NCI-H1048 (cell line): Measurements from ENCODE around the gene UNC79.
"Not testable (repeated sequence)": the region's sequence is repeated elsewhere in the genome, so short reads cannot be mapped to it uniquely, and the experiment has no call there.

Experiments
- DNase-seq: peaks from one replicate; lab custom pipeline; 2025; lab: John Stamatoyannopoulos, UW

Gene UNC79

DNA sequence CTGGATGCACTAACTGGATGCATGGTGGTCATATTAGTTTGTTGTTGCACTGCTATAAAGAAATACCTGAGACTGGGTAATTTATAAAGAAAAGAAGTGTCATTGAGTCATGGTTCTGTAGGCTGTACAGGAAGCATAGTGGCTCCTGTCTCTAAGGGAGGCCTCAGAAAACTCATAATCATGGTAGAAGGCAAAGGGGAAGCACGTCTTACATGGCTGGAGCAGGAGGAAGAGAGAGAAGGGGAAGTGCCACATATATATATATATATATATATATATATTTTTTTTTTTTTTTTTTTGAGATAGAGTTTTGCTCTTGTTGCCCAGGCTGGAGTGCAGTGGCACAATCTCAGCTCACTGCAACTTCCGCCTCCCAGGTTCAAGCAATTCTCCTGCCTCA, 62.9 kb downstream of the UNC79 start:
- DNase-seq: not testable (repeated sequence)

DNA sequence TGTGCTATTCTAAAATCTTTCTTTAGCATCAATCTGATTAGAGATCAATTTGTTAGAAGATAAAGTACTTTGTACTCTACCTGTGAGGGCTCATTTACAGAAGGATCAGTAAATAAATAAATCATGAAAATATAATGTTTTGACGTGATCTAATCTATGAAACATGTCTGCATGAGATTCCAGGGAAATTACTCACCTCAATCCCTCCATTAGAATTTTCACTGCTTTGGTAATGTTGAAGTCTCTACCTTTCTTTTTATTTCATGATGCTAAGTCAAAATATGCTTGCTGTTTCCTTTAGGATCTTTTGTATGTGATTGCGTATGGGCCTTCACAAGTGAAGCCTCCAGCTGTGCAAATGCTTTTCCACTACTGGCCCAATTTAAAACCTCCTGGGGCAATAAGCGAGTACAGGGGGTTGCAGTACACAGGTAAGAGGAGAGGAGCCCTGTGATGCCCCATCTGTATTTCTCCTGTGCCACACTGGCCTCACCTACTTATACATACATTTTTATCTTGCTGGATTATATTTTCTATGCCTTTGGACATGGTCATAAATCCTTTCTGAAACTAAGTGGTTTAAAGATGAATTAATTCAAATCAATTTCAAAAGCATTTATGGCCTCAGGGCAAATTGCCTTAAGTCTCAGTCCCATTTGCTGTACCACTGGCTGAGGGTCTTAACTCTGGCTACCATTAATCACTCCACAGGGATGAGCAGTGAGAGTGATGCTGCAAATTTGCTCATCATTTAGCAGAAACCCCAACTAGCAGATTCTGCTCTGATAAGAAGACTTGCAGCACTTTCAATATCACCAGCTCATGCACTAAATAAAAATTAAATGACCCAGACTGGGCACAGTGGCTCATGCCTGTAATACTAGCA, 66.4 kb downstream of the UNC79 start:
- DNase-seq: no peak

DNA sequence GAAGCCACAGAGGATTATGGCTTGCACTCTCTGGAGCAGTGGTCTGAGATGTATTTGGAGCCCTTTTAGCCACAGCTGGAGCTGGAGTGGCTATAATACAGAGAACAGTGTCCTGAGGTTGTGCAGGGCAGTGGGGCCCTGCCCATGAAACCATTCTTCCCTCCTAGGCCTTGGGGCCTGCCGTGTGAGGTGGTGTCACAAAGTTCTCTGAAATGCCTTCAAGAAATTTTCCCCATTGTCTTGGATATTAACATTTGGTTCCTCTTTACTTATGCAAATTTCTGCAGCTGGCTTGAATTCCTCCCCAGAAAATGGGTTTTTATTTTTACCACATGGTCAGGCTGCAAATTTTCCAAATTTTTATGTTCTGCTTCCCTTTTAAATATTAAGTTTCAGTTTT, 79.3 kb downstream of the UNC79 start:
- DNase-seq: no peak

- DNase-seq: no peak
Observed at GRCh38 chr14:93511001-93511400, 80.3 kb downstream of the UNC79 start.

DNA sequence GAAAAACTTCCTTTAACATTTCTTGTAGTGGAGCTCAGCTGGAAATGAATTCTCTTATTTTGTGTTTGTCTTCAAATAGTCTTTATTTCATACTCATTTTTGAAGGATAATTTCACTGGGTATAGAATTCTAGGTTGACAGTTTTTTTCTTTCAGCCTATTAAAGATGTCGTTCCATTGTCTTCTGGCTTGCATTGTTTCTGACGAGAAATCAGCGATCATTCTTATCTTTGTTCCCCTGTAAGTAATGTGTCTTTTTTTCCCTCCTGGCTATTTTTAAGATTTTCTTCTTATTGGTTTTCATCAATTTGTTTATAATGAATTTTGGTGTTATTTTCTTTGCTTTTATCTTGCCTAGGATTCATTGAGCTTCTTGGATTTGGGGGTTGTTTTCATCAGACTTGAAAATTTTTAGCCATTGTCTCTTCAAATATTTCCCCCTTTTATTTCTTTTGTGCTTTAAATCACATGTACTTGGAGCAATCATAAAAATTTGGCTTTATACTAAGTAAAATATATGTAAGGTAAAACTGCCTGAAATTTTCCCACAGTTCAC, 89.4 kb downstream of the UNC79 start:
- no peak for DNase-seq

DNA sequence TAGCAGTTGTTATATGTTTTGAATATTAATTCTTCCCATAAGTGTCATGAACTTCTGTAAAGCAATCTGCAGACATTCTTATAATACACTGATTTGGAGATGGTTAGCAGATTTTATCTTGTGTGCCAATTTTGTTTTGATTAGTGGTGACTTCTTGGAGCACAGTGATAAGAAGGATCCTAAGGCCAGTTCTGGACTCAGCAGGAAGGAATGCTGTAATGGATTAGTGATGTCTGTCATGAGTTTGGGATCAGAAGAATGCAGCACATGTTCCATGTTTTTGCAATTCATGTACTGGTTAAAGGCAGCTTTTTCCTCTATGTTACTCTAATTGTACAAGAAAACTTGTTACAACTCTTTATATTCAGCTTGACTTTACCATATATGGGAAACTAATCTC, 91.5 kb downstream of the UNC79 start:
- DNase-seq: no peak

- DNase-seq: not testable (repeated sequence)
Observed at GRCh38 chr14:93525216-93525615, 94.5 kb downstream of the UNC79 start.

DNA sequence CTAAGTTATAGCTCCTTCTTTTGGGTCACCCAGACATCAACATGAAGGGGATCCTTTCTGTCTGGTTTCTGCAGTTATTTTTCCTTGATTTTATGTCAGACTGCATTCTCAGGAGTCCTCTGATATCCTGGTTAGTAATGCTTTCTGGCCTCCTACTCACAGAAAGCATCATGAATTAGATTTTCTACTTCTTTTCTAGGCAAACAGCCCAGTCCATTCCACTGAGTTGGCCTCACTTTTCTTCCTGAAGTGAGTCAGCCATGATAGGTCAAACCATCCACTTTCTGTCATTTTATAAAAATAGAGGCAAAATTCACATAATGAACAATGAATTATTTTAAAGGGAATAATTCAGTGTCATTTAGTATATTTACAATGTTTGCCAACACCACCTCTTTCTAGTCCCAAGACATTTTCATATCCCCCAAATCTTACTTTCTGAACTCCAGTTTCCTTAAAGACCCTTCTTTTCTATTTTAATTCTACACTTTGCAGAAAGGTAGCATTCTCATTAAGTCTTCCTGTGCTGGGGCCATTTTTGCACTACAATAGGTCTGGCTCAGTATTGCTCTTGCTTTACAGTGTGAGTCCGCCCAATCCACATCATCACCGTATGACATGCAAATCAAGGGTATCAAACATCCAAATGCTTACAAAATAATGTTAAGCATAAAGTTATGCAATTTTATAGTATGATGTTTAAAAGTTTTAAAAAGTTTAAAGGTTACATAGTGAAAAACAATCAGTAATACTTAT, 95.1 kb downstream of the UNC79 start:
- no peak for DNase-seq

DNA sequence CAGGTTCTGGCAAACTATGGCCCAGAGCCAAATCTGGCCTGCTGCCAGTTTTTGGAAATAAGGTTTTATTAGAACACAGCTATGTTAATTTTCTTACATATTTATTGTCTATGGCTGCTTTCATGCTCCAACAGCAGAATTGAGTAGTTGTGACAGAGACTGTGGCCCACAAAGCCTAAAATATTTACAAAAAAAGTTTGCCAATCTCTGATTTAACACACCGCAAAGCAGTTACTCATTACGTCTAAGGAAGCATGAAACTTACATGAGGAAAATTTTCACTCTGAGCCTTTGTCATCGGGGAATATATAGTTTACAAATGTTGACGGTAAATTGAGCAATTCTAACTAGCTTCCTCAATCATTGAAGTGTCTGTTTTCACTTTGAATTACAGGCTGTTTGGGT, 96.5 kb downstream of the UNC79 start:
- DNase-seq: no peak

DNA sequence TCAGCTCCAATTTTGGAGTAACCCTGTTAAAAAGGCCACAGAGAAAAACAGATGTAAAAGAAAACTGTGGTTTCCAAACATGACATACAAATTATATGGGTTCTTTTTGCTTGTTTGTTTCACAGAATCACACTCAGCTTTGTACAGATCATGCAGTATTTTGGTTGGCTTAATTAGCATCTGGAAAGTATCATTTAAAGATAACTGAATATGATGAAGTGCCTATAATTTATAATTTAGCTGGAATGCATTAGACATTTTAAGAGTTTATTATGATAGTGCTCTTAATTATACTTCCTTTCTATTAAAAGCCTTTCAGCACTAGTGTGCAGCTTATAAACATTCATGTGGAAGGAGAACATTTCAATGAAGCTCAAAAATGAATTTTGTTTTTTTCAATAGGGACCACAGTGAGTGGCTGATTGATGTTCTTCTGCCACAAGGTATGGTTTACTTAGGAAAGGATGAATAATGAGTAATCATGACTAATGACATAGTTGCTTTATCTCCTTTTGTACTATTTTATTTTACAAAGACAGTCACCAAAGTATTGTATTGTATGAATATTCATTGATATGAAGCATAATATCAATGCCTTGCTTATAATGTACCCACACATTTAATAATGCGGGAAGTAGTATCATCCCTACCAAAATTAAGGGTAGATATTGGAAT, 98.3 kb downstream of the UNC79 start:
- no peak for DNase-seq

DNA sequence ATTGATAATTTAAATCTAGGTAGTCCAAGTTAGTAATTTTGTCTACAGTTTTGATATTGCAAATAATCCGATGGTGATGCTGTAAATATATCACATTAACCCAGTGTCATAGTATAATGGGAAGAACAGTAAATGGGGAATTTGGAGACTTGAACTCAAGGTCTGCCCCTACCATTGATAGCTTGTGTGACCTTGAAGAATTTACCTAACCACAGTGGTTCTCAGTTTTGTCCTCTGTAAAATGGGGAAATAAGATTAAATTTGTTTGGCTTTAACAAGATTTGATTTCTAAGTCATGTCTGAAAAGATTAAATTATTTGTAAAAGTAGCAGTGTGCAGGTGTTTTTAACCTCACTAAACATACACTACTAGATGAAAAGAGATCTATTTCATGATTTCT, 100.9 kb downstream of the UNC79 start:
- no peak for DNase-seq

DNA sequence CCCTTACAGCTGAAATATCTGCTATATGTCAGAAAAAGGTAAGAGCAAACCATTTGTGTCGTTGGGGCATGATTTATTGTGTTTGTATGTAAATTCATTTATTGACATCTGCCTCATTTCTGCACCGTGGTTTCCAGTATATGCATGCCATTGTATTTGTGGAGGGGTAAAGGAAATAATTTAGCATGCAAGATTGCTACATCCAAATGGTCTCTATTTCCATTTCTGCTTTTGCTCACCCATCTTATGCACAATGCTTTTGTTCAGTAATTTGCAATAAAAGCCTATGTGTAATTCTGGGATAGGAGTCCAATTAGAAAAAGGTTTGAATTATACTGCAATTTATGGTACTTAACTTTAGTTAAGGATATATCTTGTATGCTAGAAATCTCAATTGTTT, 101.8 kb downstream of the UNC79 start:
- DNase-seq: no peak

GRCh38 chr14:93533437-93533836, 102.7 kb downstream of the UNC79 start:
- no peak for DNase-seq

GRCh38 chr14:93533842-93534241, 103.1 kb downstream of the UNC79 start:
- no peak for DNase-seq

- no peak for DNase-seq
Observed at GRCh38 chr14:93535537-93535936, 104.8 kb downstream of the UNC79 start.

DNA sequence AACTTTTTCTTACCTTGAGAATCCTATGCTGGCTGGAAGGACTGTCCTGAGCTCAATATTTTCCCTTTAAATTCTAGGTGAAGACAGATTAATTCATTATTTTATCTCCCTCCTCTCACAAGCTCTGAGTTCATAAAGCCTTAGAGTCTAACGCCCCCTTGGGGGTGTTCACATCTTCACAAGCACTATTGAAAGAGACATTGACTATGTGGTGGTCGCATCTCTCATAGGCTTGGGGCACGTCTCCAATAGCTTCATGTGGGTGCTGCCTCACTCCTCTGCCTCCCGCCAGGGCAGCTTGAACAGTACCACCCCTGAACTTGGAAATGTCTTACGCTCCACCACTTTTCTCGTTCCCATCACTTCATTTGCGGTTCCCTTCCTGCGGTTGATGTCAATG, 106.2 kb downstream of the UNC79 start:
- DNase-seq: no peak

- no peak for DNase-seq
Observed at GRCh38 chr14:93537951-93538350, 107.2 kb downstream of the UNC79 start.

GRCh38 chr14:93538413-93538812, 107.7 kb downstream of the UNC79 start:
- no peak for DNase-seq

- no peak for DNase-seq
Observed at GRCh38 chr14:93540235-93540634, 109.5 kb downstream of the UNC79 start.

DNA sequence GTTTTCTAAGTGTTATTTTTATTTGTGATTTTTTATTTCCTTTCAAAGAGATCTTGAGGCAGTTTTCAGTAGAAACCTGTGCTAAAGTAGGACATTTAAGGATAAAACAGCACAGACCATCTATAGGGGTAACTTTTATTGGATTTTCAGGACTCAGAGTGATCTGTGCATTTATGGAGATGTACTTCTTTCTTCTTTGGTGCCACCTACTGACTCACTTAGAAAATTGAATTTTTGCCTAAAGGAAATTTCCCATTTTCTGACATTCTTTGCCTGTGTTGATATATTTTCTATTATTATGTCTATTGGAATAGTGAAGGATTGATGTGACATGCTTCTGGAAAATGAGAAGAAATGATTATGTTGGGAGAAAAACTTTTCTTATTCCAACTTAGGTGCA, 113.0 kb downstream of the UNC79 start:
- DNase-seq: no peak

DNA sequence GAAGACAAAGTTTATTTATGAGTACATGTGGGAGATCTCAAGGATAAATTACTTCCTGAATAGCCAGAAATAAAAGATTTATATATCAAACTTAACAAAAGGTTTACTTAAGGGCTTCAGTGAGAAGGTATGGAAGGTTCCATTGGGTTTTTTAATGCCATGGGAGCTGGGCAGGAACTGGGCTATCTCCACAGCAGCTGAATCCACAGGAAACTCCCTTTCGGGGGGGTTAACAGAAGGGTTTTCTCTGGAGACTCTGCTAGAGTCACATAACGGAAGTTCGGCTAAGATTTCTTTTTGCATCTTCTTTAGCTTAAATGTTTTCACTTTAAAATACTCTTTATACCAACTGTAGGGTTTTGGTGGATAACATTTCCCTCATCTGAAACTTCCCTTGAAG, 113.5 kb downstream of the UNC79 start:
- DNase-seq: no peak

DNA sequence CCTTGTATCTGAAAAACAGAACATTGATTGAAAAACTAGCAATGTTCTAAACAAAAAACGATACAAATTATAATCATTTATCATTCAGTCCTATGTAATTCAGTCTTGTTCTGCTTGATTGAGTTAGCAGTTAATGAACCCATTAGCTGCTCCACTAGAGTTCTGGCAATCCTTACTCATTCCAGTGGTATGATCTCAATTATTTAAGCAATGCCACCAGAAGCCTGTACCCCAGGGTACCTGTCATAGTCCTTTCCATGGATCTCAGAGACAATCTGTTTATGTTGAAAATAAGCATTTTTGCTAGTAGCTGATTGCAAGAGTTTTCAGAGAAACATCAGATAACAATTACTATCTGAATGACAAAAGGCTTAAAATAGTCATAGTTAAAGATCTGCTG, 115.9 kb downstream of the UNC79 start:
- DNase-seq: no peak
